ENCODE measurements around the gene CDH4.
"Not testable (repeated sequence)": the region's sequence is repeated elsewhere in the genome, so short reads cannot be mapped to it uniquely, and the experiment has no call there.

The CDH4 gene

DNA sequence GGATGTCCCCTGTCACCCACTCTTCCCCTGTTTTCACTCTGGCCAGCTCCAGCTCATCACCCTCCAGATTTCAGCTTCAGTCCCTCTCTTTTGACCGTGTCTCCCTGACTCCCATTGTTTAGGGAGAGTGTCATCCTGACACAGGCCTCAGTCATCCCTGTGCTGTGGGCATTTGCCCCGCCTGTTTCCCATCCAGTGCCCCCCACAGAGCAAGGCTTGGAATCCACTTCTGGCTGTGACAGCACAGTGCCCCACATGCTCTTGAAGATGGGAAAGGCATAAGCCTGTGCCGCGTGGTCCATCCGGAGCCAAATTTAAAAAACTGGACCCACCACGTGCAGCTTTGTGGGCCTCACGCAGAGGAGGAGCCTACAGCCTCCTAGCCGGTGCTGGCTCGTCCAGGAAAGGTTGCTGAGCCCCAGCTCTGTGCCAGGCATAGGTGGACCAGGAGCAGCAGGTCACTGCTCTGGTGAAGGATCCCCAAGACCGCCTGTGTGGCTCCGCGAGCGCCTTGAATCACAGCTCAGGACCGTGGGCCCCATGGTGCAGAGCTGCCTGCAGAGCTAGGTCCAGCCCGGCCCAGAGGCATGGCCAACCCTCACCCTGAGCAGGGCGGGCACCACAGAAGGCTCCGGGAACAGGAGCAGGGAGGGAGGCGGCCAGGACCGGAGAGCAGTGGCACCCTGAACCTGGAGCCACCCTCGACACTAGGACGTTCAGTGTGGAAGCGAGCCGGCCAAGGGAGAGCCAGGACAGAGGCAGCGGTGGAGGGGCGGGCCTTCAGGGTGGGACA is 172.8 kb downstream of the CDH4 start:
- DNase-seq: no peak

- DNase-seq: not testable (repeated sequence)
Observed at GRCh38 chr20:61425541-61425991, 173.5 kb downstream of the CDH4 start.

DNA sequence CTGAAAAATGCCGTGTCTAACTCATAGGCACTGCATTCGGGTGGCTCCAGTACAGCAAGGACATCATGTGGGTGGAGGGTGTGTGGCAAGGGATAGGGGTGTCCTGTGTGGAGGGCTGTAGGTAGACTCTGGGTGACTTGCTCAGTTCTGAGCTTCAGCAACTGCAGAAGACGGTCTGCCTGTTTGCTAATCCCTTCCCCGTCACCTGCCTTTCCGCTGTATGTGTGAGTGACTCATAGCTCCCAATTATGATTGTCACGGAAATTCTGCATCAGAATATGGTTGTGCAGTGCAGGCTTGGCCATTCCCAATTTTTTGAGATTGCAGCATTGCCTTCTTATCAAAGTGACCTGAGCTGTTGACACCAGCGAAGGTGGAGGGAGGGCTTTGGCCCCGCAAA is 174.3 kb downstream of the CDH4 start:
- no peak for DNase-seq

DNA sequence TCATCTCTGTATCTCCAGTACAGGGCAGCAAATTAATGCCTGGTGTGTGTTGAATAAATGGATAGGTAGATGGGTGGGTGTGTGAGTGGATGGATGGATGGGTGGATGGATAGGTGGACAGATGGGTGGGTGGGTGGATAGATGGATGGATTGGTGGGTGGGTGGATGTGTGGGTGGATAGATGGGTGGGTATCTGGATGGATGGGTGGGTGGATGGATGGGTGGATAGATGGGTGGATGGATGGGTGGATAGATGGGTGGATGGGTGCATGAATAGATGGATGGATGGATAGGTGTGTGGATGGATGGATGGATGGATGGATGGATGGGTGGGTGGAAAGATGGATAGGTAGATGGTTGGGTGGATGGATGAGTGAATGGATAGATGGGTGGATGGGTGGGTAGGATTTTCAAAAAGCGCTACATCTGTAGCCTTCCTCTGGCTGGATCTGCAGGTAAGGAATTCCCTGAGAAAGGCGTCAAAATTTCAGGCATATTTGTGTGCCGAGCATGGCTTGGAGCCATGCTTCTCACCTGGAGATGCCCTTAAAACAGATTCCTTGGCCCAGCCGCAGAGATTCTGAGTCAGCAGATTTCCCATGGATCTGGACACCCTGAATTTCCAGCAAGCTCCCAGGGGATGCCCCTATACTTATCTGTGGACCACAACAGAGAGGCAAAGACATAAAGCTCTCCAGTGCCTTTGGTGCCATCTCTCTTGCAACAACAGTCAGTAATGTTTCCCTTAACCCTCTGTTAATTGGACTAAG is 177.6 kb downstream of the CDH4 start:
- DNase-seq: no peak

GRCh38 chr20:61430228-61430624 is 178.2 kb downstream of the CDH4 start:
- no peak for DNase-seq

GRCh38 chr20:61433176-61433575 is 181.1 kb downstream of the CDH4 start:
- DNase-seq: no peak

GRCh38 chr20:61433816-61434215 is 181.8 kb downstream of the CDH4 start:
- DNase-seq: no peak

DNA sequence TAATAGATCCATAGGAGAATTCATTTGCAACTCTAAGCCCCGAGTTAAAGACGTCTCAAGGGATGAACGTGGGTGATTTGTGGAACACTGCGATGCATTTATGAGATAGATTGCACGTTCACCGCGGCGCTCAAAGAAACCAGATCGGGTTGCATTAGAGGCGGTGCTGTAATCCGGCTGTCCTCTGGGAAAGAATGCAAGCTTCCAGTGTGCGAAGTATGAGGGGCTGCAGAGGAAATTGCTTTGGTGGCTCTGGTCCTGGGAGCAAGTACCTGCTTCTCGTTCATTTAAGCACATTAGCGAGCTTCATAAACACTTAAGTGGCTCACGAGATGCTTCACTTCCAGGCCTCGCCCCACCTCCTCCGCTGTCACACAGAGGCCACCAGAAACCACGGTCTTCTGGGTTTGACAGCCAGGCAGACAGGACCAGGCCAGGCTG is 182.3 kb downstream of the CDH4 start:
- no peak for DNase-seq

GRCh38 chr20:61435184-61435822 is 183.2 kb downstream of the CDH4 start:
- DNase-seq: no peak

DNA sequence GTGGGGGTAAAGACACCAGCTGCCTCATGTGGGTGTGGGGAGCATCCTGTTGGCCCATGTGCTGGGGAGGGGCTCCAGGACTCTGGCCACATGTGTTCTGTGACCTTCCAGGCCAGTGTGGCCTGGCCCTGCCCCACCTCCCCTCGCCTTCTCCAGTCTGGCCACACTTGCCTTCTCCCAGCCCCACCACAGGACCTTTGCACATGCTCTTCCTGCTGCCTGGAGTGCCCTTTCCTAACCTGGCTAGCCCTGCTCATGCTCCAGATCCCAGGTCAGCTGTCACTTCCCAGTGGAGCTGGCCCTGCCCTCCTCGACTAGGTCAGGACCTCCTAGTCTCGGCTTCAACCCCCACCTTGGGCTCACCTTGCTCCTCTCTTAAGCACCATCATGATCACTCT is 183.8 kb downstream of the CDH4 start:
- DNase-seq: no peak

DNA sequence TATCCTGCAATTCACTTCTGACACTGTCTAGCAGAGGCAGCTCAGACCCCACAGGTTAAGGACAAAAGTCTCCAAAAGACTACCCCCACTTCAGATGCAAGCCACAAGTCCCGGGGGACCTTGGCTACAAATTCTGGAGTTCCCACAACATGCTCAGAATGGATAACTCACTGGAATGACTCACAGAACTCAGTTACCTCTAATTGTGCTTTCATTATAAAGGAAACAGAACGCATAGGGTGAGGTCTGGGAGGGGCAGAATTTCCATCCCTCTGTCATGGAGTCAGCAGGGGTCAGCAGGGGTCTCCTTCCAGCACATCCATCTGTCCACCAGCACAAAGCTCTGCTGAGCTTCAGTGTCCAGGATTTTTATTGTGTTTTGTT is 184.2 kb downstream of the CDH4 start:
- DNase-seq: no peak

GRCh38 chr20:61436667-61437279 is 184.7 kb downstream of the CDH4 start:
- no peak for DNase-seq

GRCh38 chr20:61437280-61438206 is 185.5 kb downstream of the CDH4 start:
- no peak for DNase-seq

DNA sequence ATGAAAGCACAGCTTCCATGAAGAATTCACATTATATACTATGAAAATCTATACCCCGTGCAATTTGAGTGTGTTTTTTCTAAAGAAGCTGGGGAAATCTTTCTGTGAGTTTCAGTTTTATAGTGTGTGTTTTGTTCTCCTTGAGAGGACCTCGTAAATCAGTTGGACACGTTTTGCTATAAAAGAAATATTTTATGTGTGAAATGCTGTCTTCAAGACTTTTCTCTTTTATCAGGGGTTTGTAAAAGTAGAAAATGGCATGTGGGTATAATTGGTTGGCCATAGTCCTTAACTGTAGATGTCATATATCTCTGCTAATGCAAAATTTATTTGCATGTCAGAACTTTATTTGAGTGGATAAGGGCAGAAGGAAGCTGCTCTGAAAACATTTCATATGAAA is 186.2 kb downstream of the CDH4 start:
- DNase-seq: no peak

DNA sequence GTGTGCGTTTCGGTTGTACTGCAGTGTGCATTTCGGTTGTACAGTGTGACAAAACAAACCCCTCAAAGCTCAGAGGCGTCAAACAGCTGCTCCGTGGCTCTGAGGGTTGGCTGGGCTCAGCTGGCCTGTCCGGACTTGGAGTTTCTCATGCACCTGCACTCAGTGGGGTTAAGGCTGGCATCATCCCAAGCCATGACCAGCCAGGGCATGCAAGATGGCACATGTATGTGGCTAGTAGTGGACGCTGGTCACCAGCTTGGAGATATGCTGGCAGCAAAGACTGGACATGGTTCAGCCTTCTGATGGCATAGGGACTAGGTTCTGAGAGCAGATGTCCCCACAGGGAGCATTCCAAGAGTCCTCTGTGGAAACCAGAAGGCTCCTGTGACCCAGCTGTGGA is 187.2 kb downstream of the CDH4 start:
- DNase-seq: no peak

- no peak for DNase-seq
Observed at GRCh38 chr20:61440548-61441055, 188.5 kb downstream of the CDH4 start.

- DNase-seq: no peak
Observed at GRCh38 chr20:61441537-61441936, 189.5 kb downstream of the CDH4 start.

DNA sequence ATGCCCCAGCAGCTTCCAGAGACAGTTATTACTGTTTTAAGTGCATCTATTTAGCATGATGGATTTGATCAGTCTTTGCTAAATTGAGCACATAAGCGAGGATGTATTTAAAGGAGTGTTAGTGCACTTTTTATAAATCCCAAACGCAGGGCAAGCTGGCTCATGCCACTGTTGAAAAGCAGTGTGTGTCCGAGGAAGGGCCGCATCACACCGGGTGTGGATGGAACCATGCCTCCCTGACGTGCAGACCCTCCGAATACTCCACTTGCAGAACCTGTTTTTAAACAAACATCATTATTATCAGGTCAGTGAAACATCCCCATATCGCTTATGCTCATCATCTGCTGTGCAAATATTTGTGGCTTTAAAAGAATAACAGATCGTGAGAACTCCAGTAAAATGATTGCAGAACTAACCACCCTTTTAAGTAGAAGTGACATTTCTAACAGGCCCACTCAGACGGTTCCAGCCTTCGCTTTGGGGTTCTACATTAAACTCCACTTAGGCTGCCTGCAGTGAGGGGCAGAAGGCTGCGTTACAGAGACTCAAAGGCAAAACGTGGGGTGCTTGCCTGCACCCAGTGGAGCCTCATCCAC is 190.1 kb downstream of the CDH4 start:
- DNase-seq: no peak

- DNase-seq: no peak
Observed at GRCh38 chr20:61442718-61443117, 190.7 kb downstream of the CDH4 start.

DNA sequence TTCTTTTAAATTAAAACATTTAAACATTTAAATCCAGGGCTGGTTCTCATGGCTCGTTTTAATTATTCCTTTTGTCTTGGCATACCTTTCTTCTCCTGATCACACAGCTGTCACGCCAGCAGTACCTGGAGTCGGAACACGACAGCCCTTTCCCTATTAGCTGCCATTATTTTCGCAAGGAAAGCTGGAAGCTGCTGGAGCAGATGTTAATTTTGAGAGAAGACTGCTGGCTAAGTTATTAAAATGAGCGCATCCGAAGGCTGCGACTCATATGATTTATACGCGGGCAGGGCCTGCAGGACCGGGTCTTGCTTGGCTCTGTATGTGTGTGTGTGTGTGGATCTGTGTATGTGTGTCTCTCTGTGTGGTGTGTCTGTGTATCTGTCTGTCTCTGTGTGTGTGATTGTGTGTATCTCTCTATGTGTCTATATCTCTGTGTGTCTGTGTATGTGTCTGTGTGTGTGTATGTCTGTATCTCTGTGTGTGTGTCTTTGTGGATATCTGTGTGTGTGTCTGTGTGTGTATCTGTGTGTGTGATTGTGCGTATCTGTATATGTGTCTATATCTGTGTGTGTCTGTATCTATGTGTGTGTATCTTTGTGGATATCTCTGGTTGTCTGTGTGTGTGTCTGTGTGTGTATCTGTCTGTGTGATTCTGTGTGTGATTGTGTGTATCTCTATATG is 191.5 kb downstream of the CDH4 start:
- no peak for DNase-seq

DNA sequence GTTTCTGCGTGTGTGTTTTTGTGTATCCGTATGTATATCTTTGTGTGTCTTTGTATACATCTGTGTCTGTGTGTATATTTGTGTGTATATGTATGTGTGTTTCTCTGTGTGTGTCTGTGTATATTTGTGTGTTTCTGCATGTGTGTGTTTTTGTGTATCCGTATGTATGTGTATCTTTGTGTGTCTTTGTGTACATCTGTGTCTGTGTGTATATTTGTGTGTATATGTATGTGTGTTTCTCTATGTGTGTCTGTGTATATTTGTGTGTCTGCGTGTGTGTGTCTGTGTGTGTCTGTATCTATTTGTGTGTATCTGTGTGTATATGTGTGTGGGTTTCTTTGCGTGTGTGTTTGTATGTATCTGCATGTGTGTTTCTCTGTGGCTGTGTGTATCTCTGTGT is 192.6 kb downstream of the CDH4 start:
- DNase-seq: no peak

Measured in NCI-H2171 treated with DMSO at 0.1 percent for 48 hours (cell line).